Tongue (tissue), 2 donors: ENCODE results near the gene TESK2. TPM values are rescaled to one million over a fixed set of nuclear protein-coding genes. Genes with fewer than 3 reads are reported as not detected.

Experiments used
- DNase-seq: peaks from one replicate; pipeline ENCODE4 v3.0.0-alpha.2; 2015
- total RNA-seq: library from RNA; depleted of rRNA; stranded (reverse); fragments of >200 nt; gene quantifications from one replicate; pipeline ENCODE4 v1.2.3, GENCODE V29; 2014

Gene TESK2
- total RNA-seq, 1 donor from 2014 or later = 5.5 TPM

- DNase-seq = peak; percentile 30
Measured at GRCh38 chr1:45375104-45376090, 115.6 kb downstream of the TESK2 start.

- DNase-seq = no peak
Measured at GRCh38 chr1:45373573-45373972, 117.4 kb downstream of the TESK2 start.

- no peak for DNase-seq
Measured at GRCh38 chr1:45370575-45370974, 120.4 kb downstream of the TESK2 start.

- DNase-seq = no peak
Measured at GRCh38 chr1:45365051-45365450, 125.9 kb downstream of the TESK2 start.

- DNase-seq = no peak
Measured at GRCh38 chr1:45364294-45364693, 126.7 kb downstream of the TESK2 start.

GRCh38 chr1:45360981-45361380, 130.0 kb downstream of the TESK2 start:
- peak; percentile 78 for DNase-seq

- DNase-seq = peak; percentile 89
Measured at GRCh38 chr1:45359882-45360513, 131.0 kb downstream of the TESK2 start.

GRCh38 chr1:45356186-45356585, 134.8 kb downstream of the TESK2 start:
- DNase-seq = no peak

GRCh38 chr1:45355683-45356082, 135.3 kb downstream of the TESK2 start:
- no peak for DNase-seq

GRCh38 chr1:45354838-45355237, 136.1 kb downstream of the TESK2 start:
- DNase-seq = no peak

- DNase-seq = no peak
Measured at GRCh38 chr1:45353685-45354084, 137.3 kb downstream of the TESK2 start.

GRCh38 chr1:45351508-45351907, 139.5 kb downstream of the TESK2 start:
- DNase-seq = no peak

GRCh38 chr1:45348966-45349677, 141.8 kb downstream of the TESK2 start:
- no peak for DNase-seq

- DNase-seq = no peak
Measured at GRCh38 chr1:45348609-45348965, 142.4 kb downstream of the TESK2 start.

GRCh38 chr1:45348020-45348419, 142.9 kb downstream of the TESK2 start:
- DNase-seq = no peak

GRCh38 chr1:45346473-45346872, 144.5 kb downstream of the TESK2 start:
- no peak for DNase-seq

- no peak for DNase-seq
Measured at GRCh38 chr1:45345014-45345413, 145.9 kb downstream of the TESK2 start.

- no peak for DNase-seq
Measured at GRCh38 chr1:45344499-45344898, 146.5 kb downstream of the TESK2 start.

- DNase-seq = no peak
Measured at GRCh38 chr1:45340816-45341466, 150.0 kb downstream of the TESK2 start.

- DNase-seq = peak; percentile 94
Measured at GRCh38 chr1:45339789-45340558, 151.0 kb downstream of the TESK2 start, which contains the start of the genes MUTYH and TOE1. Gene MUTYH, minus strand, starts transcription at chr1:45340440. Its CDS starts 5,935 bp downstream, at chr1:45334505. Gene TOE1, plus strand, starts transcription at chr1:45340170. Its CDS starts 83 bp downstream, at chr1:45340253.

GRCh38 chr1:45337630-45338325, 153.2 kb downstream of the TESK2 start:
- no peak for DNase-seq
